NB4 (cell line): ENCODE results near the gene SYCN.

Experiments
- CTCF ChIP-seq: IDR thresholded peaks from one replicate; pipeline ENCODE4 v1.5.1; 2012; ENCODE audit warnings: low read depth, low read length
- POLR2A ChIP-seq: IDR thresholded peaks from 2 replicates; pipeline ENCODE4 v1.6.1; 2011; ENCODE audit warnings: mild to moderate bottlenecking; ENCODE audit not compliant: insufficient read length; ENCODE audit errors: extremely low read depth

GRCh38 chr19:39230096-39230764, 26.2 kb upstream of the SYCN start:
- TF ChIP-seq CTCF: no peak
- TF ChIP-seq POLR2A: no peak
